Measurements from ENCODE around the gene SORCS2.

Gene SORCS2

GRCh38 chr4:7295197-7295910 is 103.0 kb downstream of the SORCS2 start:
- no peak for DNase-seq

DNA sequence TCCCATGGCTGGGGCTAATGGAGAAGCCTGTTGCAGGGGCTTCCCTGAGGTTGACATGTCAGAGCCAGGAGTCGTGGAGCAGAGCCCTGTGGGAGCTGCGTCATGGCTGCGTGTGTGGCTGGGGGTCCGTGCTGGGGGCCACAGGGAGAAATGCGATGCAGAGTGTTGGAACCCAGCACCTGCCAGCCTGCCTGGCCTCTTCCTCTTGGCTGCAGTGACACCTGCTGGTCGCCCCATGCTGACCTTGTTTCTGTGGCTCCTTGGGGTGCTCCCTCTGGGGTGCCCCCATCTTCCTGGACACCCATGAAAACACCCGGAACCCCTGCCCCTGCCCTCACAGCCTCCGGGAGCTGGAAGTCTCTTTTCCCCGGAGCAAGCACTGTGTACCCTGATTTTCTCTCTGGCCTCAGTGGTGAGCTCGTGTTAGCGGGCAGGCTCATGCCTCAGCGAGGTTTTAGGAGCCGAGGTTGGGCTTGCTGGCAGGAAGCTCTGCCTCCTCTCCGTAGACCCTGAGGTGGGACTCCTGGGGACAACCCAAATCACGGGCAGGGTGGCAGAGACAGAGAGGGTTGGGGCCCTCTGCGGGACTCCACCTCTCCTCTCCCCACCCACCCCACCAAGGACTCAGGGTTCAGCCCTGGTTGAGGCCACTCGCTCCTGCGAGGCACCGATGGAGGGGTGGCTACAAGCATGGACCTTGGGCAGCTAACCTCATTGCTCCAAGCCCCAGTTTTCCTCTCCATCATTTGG is 103.7 kb downstream of the SORCS2 start:
- DNase-seq, result no peak

GRCh38 chr4:7296661-7297335 is 104.5 kb downstream of the SORCS2 start:
- DNase-seq, result no peak

DNA sequence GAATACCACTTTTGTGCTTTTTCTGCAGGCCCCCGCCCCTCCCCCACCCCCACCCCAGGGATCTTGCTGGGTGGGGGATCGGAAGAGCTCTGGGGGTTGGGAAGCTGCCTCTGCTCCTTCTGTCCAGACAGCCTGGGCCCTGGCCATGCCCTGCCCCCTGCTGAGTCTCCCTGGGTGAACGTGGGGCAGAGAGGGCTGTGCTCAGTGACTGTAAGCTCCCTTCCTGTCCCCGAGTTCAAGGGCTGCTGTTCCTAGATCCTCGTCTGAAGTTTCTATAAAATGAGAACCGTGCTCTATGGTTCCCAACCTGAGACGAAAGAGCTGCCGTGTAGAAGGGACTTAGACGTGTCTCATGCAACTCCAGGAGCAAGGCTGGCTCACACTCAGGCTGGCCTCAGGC is 105.0 kb downstream of the SORCS2 start:
- no peak for DNase-seq

GRCh38 chr4:7297881-7298280 is 105.5 kb downstream of the SORCS2 start:
- DNase-seq, result no peak

GRCh38 chr4:7298619-7299009 is 106.3 kb downstream of the SORCS2 start:
- no peak for DNase-seq

- DNase-seq, result no peak
These were observed 106.9 kb downstream of the SORCS2 start for GRCh38 chr4:7299010-7299907.

- no peak for DNase-seq
These were observed 107.8 kb downstream of the SORCS2 start for GRCh38 chr4:7299908-7300710.

DNA sequence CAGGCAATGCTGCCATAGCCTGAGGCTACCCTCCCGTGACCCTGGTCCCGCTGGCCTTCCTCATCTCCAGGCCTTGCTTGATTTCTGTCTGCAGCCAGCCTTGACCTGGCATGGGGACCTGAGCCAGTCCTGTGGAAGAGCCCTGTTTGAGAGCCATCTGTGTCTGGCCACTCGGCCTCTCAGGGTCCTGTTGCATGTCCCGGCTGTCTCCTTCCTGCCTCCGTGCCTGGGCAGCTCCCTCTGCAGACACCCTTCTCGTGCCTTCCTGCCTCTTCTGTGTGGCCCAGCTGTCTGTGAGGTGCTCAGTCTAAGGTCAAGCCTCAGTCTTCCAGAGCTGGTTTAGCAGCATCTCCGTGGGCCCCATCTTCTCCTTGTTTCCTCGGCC is 108.4 kb downstream of the SORCS2 start:
- DNase-seq, result no peak

- no peak for DNase-seq
These were observed 108.9 kb downstream of the SORCS2 start for GRCh38 chr4:7301126-7301785.

DNA sequence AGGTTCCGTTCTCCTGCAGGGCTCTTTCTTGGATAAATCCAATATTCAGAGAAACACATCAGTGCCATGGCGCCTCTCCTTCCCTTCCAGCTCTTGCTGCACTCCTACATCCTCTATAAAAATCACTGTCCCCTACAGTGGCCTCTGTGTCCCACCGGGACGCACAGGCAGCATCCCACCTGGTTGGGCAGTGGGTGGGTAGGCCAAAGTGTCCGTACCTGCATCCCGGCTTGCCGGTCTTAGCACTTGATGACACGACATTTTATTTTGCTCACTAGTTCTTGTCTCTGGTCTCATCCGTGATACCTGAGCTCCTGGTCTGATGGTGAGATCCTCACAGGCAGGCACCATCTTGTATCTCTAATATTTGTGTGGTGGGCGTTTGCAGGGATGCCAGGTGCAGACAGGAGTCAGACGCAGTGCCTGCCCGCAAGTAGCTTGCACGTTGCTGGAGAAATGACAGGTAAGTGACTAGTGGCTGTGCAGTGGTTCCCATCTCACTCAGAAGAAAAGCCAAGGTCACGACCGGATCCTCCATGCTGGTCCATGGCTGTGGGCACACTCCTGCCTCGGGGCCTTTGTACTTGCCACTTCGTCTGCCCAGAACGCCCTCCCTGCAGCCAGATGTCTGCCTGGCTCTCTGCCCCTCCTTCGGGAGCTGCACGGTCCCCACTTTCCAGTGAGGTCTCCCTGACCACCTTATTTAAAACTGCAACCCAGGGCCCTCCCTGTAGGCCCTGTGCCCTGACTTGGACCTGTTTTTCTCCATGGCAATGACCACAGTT is 109.7 kb downstream of the SORCS2 start:
- no peak for DNase-seq

DNA sequence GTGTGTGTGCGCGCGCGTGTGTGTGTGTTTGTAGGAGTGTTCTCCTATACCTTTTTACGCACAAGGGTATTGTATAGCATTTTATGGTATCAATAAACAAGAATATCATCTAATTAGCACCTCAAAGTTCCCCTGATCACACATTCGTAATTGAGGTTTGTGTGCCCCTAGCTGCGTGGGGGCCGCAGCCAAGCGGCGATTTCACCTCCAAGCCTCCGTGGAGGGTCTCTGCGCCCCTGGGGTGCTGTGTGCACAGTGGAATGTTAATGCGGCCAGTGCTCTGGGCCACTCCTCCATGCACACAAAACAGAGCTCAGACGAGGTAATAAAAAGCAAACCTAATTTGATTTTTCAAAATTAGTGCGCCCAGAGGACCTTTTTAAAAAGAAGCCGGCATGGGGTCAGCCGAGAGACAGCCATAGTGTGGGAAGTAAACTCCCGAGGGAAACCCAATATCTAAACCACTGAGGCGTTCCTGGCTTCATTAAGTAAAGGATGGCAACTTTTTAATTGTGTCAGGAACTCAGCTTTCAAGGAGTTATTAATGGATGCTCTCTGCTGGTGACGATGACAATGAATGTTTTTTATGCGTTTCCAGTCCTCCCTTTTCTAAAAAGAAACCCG is 110.6 kb downstream of the SORCS2 start:
- no peak for DNase-seq

DNA sequence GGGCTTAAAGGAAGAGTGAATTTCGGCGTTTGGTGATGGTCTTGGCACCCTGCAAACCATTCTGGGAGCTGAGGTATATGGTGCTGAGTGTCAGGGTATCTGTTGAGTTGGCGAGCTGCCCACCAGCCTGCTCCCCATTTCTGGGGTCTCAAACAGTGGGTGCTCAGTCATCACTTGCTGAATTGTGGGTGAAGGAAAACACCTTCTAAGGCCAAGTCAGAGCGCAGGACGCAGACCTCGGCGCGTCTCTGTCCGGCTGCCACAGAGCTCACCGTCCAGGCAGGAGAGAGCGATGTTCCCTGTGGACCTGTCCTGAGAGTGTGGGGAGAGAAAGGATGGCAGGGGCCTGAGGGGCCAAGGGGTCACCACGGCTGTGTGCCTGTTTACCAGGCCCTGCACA is 111.2 kb downstream of the SORCS2 start:
- DNase-seq, result no peak

GRCh38 chr4:7304436-7304835 is 112.1 kb downstream of the SORCS2 start:
- DNase-seq, result no peak

GRCh38 chr4:7306021-7306965 is 114.0 kb downstream of the SORCS2 start:
- no peak for DNase-seq

- DNase-seq, result no peak
These were observed 114.6 kb downstream of the SORCS2 start for GRCh38 chr4:7306986-7307385.

DNA sequence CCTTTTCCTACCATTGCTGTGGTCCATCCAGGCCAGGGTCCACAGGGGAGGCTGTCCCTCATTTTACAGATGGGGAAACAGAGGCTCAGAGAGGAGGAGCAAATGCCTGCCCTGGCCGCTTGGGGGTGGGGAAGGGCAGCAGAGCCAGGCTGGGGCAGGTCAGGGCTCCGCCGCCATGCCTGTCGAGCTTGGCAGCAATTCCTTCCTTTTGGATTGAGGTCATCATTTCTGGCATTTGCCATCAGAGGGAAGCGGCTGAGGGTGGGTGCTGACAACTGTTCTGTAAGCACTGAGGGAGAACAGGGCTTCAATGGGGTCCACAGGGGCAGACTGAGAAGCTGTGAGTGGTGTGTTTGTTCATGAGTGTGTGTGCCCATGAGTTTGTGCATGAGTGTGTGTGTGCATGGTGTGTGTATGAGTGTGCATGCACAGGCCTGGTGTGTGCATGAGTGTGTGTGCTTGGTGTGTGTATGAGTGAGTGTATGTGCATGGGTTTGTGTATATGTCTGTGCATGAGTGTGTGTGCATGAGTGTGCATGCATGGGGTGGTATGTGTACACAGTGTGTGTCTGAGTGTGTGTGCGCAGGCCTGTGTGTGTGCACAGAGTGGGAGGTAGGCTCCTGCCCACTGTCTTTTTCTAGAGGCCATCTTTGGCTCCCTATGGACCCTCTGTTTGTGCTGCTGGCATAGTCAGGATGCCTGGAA is 115.2 kb downstream of the SORCS2 start:
- DNase-seq, result no peak

GRCh38 chr4:7309181-7309580 is 116.8 kb downstream of the SORCS2 start:
- DNase-seq, result no peak
